ENCODE measurements around the gene FNIP1.

The FNIP1 gene

DNA sequence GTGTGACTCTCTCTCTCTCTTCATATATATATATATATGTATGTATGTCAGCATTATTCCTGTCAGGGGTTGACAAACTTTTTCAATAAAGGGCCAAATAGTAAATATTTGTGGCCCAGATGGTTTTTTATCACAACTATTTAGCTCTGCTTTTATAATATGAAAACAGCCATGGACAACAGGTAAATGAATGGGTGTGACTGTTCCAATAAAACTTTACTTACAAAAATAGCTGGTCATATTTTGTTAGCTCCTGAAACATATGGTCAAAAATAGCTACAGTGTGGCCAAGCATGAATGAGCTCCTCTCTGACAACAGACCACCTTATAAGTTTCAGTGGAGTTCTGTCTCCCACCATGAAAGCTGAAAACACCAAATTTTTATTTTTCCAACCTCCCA lies 183.4 kb downstream of the FNIP1 start:
- in situ Hi-C loops (cut with HindIII; ENCODE audit: low sequenced_read_pairs): no loop called here
- TF ChIP-seq, protein P1, sequence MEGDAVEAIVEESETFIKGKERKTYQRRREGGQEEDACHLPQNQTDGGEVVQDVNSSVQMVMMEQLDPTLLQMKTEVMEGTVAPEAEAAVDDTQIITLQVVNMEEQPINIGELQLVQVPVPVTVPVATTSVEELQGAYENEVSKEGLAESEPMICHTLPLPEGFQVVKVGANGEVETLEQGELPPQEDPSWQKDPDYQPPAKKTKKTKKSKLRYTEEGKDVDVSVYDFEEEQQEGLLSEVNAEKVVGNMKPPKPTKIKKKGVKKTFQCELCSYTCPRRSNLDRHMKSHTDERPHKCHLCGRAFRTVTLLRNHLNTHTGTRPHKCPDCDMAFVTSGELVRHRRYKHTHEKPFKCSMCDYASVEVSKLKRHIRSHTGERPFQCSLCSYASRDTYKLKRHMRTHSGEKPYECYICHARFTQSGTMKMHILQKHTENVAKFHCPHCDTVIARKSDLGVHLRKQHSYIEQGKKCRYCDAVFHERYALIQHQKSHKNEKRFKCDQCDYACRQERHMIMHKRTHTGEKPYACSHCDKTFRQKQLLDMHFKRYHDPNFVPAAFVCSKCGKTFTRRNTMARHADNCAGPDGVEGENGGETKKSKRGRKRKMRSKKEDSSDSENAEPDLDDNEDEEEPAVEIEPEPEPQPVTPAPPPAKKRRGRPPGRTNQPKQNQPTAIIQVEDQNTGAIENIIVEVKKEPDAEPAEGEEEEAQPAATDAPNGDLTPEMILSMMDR (IDR thresholded peaks at IDR 0.05; ENCODE audit: low read depth, low read length): no peak
- no peak overlapping the region for H3K4me3 ChIP-seq (ENCODE audit: low read depth, low read length)
- no peak for DNase-seq (ENCODE audit: low read depth, low spot score)

DNA sequence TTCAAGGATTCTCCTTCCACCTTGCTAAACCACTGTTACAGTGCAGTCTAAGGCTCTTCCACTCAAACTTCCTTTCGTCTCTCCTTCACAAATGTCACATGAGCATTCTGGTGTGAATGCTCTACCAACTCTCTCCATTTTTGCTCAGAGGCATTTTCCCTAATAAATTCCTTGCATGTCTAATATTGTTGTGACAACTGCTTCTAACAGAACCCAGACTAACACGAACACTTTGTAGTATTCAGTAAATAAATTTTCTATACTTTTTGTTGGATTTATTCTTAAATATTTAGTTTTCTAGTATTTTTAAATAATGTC lies 185.8 kb downstream of the FNIP1 start:
- in situ Hi-C loops (cut with HindIII; ENCODE audit: low sequenced_read_pairs): no loop called here
- no peak overlapping the region for H3K4me3 ChIP-seq (ENCODE audit: low read depth, low read length)
- DNase-seq (ENCODE audit: low read depth, low spot score): no peak
- TF ChIP-seq, protein P1 (IDR thresholded peaks at IDR 0.05; ENCODE audit: low read depth, low read length): no peak

DNA sequence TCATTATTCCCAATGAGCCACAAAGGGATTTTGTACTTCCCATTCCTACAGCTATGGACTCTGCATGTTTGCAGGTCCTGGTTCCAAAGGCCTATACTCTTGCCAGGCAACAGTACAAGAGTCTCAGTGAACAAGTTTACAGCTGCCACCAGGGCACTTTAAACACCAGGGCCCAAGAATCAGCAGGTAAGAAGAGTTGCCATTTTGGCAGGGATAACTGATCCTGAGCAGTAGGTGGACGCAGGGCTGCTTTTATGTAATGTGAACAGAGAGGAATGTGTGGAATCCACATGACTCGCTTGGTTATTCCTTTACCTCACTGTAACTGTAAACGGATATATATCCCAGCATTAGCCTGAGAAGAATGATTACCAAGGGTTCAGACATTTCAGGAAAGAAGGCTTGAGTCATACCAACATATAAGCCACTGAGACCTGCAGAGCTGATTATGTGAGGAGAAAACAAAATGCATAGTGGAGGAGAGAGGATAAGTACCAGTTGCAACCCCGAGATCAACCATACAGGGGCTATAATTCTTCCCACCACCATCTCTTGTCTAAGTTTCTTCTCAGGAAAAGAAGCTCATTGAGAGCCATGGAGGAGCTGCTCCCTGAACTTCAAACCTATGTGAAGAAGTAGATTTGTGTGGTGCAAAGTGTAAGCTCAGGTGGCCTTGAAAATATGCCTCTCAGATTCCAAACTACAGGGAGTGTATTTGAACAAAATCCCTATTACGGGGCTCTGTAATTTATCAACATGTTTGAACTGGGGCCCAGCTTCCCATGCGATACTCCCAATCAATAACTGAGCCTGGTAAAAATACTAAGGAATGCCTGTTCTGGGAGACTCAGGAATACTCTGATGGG lies 186.4 kb downstream of the FNIP1 start:
- H3K4me3 ChIP-seq (ENCODE audit: low read depth, low read length): no peak overlapping the region
- TF ChIP-seq, protein P1 (IDR thresholded peaks at IDR 0.05; ENCODE audit: low read depth, low read length): no peak
- DNase-seq (ENCODE audit: low read depth, low spot score): peak; percentile 82
- in situ Hi-C loops (cut with HindIII; ENCODE audit: low sequenced_read_pairs): no loop called here

DNA sequence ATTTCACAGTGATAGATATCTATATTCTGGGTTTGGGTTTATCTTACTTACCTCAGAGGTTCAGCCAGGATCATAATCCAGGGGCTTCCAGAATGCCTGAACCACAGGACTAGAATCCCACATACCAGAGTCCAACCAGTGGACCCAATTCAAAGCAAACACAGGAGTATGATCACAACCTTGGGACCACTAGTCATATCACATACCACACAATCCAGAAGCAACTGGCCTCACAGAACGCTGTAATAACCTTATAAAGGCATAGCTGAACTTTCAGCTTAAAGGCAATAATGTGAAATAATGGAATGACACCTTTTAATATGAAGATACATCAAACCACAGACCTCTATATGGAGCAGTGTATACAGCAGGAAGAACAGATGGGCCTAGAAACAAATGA lies 187.0 kb downstream of the FNIP1 start:
- in situ Hi-C loops (cut with HindIII; ENCODE audit: low sequenced_read_pairs): no loop called here
- no peak overlapping the region for H3K4me3 ChIP-seq (ENCODE audit: low read depth, low read length)
- DNase-seq (ENCODE audit: low read depth, low spot score): peak; percentile 26
- TF ChIP-seq, protein P1 (IDR thresholded peaks at IDR 0.05; ENCODE audit: low read depth, low read length): no peak

DNA sequence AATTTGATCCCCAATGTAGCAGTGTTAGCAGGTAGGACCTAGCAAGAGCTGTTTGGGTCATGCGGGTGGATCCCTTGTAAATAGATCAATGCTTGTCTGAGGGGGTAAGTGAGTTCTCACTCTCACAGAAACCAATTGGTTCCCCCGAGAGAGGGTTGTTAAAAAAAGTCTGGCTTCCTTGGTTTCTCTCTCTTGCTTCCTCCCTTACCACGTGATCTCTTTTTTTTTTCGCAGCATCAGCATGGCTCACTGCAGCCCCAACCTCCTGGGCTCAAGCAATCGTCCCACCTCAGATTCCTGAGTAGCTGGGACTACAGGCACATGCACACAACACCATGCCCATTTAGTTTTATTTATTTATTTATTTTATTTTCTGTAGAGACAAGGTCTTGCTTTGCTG lies 188.2 kb downstream of the FNIP1 start:
- in situ Hi-C loops (cut with HindIII; ENCODE audit: low sequenced_read_pairs): no loop called here
- TF ChIP-seq, protein P1 (IDR thresholded peaks at IDR 0.05; ENCODE audit: low read depth, low read length): no peak
- H3K4me3 ChIP-seq (ENCODE audit: low read depth, low read length): no peak overlapping the region
- no peak for DNase-seq (ENCODE audit: low read depth, low spot score)

DNA sequence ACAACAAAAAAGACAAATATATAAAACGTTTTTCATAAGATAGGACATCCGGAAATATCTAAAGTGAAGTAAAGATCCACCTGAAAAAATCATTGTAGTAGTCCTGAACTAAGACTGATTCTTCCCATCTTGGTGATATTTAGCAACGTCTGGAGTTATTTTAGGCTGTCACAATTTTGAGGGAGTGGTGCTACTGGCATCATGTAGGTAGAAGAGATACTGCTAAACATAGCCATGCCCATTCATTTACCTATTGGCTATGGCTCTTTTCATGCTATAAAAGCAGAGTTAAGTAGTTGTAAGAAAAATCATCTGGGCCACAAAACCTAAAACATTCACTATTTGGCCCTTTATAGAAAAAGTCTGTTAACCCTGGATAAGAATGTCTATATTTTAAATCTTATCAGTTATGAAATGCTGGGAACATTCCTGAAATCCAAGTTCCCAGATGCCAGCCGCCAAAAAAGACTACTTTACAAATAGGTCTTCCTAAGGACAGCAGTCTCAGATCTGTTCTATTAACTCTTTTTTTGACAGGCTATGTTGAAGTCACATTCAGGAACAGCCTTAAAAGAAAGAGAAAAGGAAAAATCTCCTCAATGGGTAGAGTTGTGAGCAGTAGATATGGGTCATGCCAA lies 188.8 kb downstream of the FNIP1 start:
- in situ Hi-C loops (cut with HindIII; ENCODE audit: low sequenced_read_pairs): no loop called here
- TF ChIP-seq, protein P1 (IDR thresholded peaks at IDR 0.05; ENCODE audit: low read depth, low read length): no peak
- no peak for DNase-seq (ENCODE audit: low read depth, low spot score)
- H3K4me3 ChIP-seq (ENCODE audit: low read depth, low read length): no peak overlapping the region

Measured in astrocyte of the spinal cord (primary cell).